ENCODE data around the gene IGF2R. TPM values are rescaled to one million over a fixed set of nuclear protein-coding genes. Genes with fewer than 3 reads are reported as not detected.
A peak's percentile ranks its signal among the peaks of the same experiment; 100 is the strongest.

Gene IGF2R
- total RNA-seq, 6 experiments from 2014 or later = 77.3 to 119 (median 88.1) TPM

- H3K4me3 Mint-ChIP-seq = no peak overlapping the region; the same call in 1 of the 2 replicates
- H3K9me3 Mint-ChIP-seq = no peaks in the 10 kb centered on the region
- peaks cover 60% of the 10 kb centered on the region for H3K36me3 Mint-ChIP-seq (ENCODE audit: low read depth)
- no peak for TF ChIP-seq CTCF (IDR thresholded peaks at IDR 0.05)
- H3K27ac Mint-ChIP-seq = peak overlapping the region; percentile 94
- H3K27me3 Mint-ChIP-seq (ENCODE audit: insufficient read depth) = no peaks in the 10 kb centered on the region; the same call in none of the 2 replicates
- DNase-seq = no peak
- peaks cover 71% of the 10 kb centered on the region for H3K4me1 Mint-ChIP-seq (ENCODE audit: low read depth)
Observed at GRCh38 chr6:160031871-160032270, 63.0 kb downstream of the IGF2R start.

GRCh38 chr6:160032538-160032937 lies 63.7 kb downstream of the IGF2R start:
- Mint-ChIP-seq H3K9me3 (no peaks in the 10 kb centered on the region), H3K4me3 (no peak overlapping the region), H3K4me1 (ENCODE audit: low read depth) (peaks cover 78% of the 10 kb centered on the region), H3K27me3 (ENCODE audit: insufficient read depth) (no peaks in the 10 kb centered on the region; the same call in none of the 2 replicates), H3K36me3 (ENCODE audit: low read depth) (peaks cover 61% of the 10 kb centered on the region), H3K27ac (no peak overlapping the region)
- no peak for DNase-seq
- no peak for TF ChIP-seq CTCF (IDR thresholded peaks at IDR 0.05)

- H3K27me3 Mint-ChIP-seq (ENCODE audit: insufficient read depth) = no peaks in the 10 kb centered on the region; the same call in none of the 2 replicates
- peaks cover 62% of the 10 kb centered on the region for H3K36me3 Mint-ChIP-seq (ENCODE audit: low read depth)
Observed at GRCh38 chr6:160034036-160034930, 65.4 kb downstream of the IGF2R start.

GRCh38 chr6:160035241-160035640 lies 66.4 kb downstream of the IGF2R start:
- peak overlapping the region; percentile 89 for H3K27ac Mint-ChIP-seq

More at GRCh38 chr6:160034036-160034930, 65.4 kb downstream of the IGF2R start:
- Mint-ChIP-seq H3K4me1 (ENCODE audit: low read depth) (peaks cover 84% of the 10 kb centered on the region), H3K9me3 (no peaks in the 10 kb centered on the region), H3K27ac (no peak overlapping the region; the same call in 1 of the 2 replicates), H3K4me3 (no peak overlapping the region)
- DNase-seq = no peak
- TF ChIP-seq CTCF (IDR thresholded peaks at IDR 0.05) = no peak

More at GRCh38 chr6:160035241-160035640, 66.4 kb downstream of the IGF2R start:
- DNase-seq = no peak
- Mint-ChIP-seq H3K36me3 (ENCODE audit: low read depth) (peaks cover 62% of the 10 kb centered on the region), H3K27me3 (ENCODE audit: insufficient read depth) (no peaks in the 10 kb centered on the region; the same call in none of the 2 replicates), H3K4me3 (no peak overlapping the region; the same call in 1 of the 2 replicates), H3K9me3 (no peaks in the 10 kb centered on the region), H3K4me1 (ENCODE audit: low read depth) (peaks cover 74% of the 10 kb centered on the region)
- no peak for TF ChIP-seq CTCF (IDR thresholded peaks at IDR 0.05)
